GM18507 (cell line): ENCODE results near the gene RIBC1.
"Not testable (repeated sequence)": the region's sequence is repeated elsewhere in the genome, so short reads cannot be mapped to it uniquely, and the experiment has no call there.

Source experiments
- DNase-seq: peaks from one replicate; pipeline ENCODE4 v3.0.0; 2011; ENCODE audit warnings: low read depth; ENCODE audit not compliant: insufficient read length; ENCODE audit errors: extremely low spot score
- FAIRE-seq: peaks from 2 replicates; lab custom pipeline; 2011; peaks lifted over from hg19 to GRCh38; lab: Jason Lieb, UNC

RIBC1 gene

DNA sequence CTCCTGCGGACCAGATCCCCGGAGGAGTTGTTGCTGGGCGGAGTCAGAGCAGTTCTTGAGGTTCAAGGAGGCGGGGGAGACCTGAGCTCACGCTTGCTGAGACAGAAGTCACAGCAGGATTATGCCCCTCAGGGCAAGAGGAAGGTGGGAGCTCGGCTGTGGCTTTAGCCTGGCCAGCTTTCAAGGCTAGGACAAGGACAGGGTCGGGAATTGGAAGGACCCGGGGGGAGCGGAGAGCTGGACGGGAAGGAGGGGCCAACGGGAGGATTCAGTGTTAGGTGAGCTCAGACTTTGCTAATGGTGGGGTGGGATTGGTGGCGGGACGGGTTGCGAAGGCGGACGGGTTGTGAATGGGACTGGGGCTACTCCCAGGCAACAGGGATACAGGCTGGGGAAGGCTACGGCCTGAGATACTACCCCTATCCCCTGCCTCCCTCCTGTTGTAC lies at the start of gene RIBC1:
RIBC1 (plus strand) TSS at position 13 of the 446 bp plus-strand sequence. CDS start 3,404 bp downstream, outside the sequence.
- FAIRE-seq = no peak

GRCh38 chrX:53373307-53373706 lies 49.4 kb upstream of the RIBC1 start:
- DNase-seq = no peak
- no peak for FAIRE-seq

More for the DNA sequence above, at the start of gene RIBC1:
- DNase-seq = no peak

GRCh38 chrX:53374222-53374820 lies 48.4 kb upstream of the RIBC1 start:
- DNase-seq = no peak

GRCh38 chrX:53374923-53375322 lies 47.8 kb upstream of the RIBC1 start:
- FAIRE-seq (no peak), DNase-seq (no peak)

More at GRCh38 chrX:53374222-53374820, 48.4 kb upstream of the RIBC1 start:
- FAIRE-seq = no peak

DNA sequence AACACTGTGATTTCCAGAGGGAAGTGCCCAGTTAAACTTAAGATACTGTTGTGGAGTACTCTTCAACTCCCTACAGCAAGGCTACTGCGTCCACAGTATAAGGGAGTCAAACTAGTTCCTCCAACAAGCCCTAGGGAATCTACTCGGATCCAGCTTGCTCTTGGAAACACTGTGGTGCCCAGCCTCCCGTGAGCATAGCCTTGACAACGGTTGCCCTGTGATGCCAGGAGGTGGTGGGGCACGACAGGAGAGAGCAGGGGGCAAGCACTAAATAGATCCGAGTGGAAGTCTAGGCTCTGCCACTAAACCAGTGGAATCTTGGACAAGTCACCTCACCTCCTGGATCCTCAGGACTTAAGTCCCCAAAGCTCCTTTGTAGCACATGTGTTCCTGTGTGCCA lies 45.8 kb upstream of the RIBC1 start:
- DNase-seq (no peak), FAIRE-seq (no peak)

DNA sequence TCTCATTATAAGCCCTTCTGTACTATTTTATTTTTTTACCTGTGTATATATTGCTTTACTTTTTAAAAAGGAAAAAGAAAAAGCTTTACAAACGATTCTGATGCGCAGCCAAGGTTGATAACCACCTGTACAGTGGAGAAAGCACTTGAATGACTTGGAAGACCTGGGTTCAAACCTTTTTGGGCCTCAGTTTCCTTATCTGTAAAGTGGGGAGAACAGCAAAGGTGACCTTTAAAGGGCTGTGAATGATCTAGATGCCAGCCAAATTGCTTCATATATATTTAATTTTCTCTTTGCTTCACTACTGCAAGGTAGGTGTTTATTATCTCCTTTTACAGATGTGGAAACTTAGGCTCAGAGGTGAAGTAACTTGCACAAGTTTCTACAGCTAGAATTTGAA lies 45.2 kb upstream of the RIBC1 start:
- FAIRE-seq = no peak

GRCh38 chrX:53379008-53379710 lies 43.5 kb upstream of the RIBC1 start:
- no peak for FAIRE-seq
- DNase-seq = no peak

More for the DNA sequence above, 45.2 kb upstream of the RIBC1 start:
- DNase-seq = no peak

DNA sequence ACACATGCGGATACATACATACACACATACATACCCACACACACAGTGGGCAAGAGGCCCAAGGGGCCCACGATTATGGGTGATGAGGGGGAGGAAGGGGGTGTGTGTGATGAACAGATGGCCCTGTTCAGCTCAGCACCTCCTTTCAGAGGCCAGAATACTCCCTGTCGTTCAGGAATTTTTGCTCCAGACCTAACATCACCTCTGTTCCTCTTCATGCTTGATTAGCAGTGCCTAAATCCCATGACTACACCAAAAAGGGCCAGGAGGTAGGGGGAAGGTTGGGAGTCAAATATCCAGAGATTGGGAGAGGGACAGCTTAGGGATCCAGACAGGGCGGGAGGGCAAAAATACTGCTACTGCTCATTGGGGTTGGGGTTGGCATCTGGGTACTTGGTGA lies 42.9 kb upstream of the RIBC1 start:
- DNase-seq = no peak
- no peak for FAIRE-seq

- no peak for DNase-seq
- FAIRE-seq = no peak
Measured at GRCh38 chrX:53383376-53384076, 39.1 kb upstream of the RIBC1 start.

- FAIRE-seq = no peak
- no peak for DNase-seq
Measured at GRCh38 chrX:53395605-53396298, 26.9 kb upstream of the RIBC1 start.

DNA sequence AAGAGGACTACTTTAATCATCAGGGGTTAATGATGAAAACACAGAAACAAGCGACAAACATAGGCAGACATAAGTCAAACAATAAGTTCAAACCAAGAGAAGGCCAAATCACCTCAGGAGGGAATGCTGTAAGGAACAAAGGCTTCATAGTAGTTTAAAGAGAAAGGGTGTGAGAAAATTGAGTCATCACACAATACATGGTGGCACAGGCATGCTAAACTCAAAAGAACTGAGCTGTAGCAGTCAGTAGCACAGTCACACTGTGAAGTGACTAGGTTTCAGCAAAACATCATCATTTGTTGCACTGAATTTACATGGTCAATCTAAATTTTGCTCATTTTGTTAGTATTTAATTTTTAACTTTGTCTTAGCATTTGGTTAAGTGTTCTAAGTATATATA lies 24.5 kb upstream of the RIBC1 start:
- DNase-seq (no peak), FAIRE-seq (no peak)

DNA sequence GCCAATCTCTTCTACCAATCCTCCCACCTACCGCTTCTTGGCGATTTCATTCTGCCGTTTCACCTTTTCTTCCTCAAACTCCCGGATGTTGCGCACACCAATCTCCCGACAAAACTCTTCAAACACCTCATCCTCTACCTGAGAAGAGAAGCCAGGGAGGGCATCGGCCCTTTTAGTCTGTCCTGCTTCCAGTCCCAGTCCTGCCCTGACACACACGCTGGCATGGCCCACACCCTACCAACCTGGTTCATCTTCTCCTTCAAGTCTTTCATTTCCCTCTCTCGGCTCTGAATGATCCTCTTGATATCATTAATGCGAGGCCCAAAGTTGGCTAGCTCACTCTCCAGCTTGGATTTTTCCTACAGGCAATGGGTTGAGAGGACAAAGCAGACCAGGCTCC lies 19.1 kb upstream of the RIBC1 start:
- DNase-seq = no peak
- no peak for FAIRE-seq

- DNase-seq = no peak
- no peak for FAIRE-seq
Measured at GRCh38 chrX:53412446-53412845, 10.2 kb upstream of the RIBC1 start.

- not testable (repeated sequence) for FAIRE-seq, DNase-seq
Measured at GRCh38 chrX:53420351-53420750, 2.3 kb upstream of the RIBC1 start.

- DNase-seq = no peak
- FAIRE-seq = no peak
Measured at GRCh38 chrX:53421125-53421524, 1.5 kb upstream of the RIBC1 start.

- FAIRE-seq (no peak), DNase-seq (no peak)
Measured at GRCh38 chrX:53421772-53422085, 944 bp upstream of the RIBC1 start.

DNA sequence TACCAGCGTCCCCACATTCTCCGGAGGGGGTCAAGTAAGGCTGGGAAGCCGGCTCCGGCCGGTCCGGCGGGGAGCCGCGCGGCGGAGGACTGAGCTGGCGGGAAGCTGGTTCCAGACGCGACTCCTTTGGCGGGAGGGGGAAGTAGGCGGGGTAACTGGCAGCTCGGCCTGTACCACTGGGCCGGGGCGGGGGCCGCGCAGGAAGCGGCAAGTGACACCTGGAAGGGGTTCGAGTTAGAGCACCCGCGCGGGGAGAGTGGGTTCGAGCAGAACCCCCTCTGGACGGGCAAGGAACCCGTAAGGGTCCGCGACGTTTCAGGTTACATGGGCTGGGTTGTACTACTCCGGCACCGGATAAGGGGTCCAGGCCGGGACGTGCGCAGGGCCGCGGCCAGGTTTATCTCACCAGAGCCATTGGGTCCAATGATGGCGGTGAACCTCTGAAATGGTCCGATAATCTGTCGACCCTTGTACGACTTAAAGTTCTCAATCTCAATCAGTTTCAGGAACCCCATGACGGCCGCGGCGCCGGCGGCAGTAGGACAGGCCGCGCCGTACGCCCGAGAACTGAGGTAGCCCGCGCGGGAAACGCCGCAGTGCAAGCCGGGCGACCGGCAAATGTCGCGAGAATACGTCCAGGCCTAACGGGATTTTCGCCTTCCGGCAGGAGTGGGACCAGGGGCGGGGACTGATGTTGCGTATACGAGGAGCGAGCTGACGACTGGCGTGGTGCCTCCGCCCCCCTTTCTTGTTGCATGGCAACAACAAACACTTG lies 400 bp upstream of the RIBC1 start, which contains the start of gene SMC1A:
SMC1A (minus strand) TSS at position 569 of the 775 bp plus-strand sequence; CDS start at position 515, 54 bp downstream.
- FAIRE-seq = peak; percentile 98
- DNase-seq = peak; percentile 82

DNA sequence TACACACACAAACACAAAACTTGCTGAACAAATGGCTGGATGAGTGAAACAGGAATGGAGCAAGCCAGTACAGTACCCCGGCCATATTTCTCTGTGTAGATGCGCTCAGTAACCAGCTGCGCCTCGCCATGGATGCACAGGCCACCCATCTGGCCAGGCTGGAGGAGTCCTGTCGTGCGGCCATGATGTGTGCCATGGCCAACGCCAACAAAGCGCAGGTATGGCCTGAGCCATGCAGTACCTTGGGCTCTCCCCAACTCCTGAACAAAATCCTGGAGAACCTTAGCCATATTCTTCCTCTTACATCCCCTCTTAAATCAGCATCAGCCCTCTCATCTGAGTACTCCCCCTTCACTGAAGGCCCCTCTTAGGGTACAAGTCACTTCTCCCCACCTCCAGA lies 7.1 kb downstream of the RIBC1 start:
- DNase-seq (no peak), FAIRE-seq (no peak)

GRCh38 chrX:53430231-53430630 lies 7.6 kb downstream of the RIBC1 start:
- no peak for DNase-seq
- no peak for FAIRE-seq
